Choroid plexus epithelial cell (primary cell): Measurements from ENCODE around the gene AKAP13.
A peak's percentile ranks its signal among the peaks of the same experiment; 100 is the strongest.

Source experiments
- DNase-seq: peaks from one replicate; pipeline ENCODE4 v3.0.0-alpha.2; 2010; ENCODE audit warnings: low read depth
- H3K4me3 ChIP-seq: 2 replicates; pipeline ENCODE4 v1.5.1; 2011; ENCODE audit warnings: low read depth, mild to moderate bottlenecking, control low read depth, low read length, moderate library complexity
- TF ChIP-seq, protein P1 (sequence below): conservative IDR thresholded peaks from 2 replicates; pipeline ENCODE4 v1.5.1; 2011; ENCODE audit warnings: low read depth, mild to moderate bottlenecking, control low read depth, inconsistent platforms, low read length, moderate library complexity

AKAP13 gene

DNA sequence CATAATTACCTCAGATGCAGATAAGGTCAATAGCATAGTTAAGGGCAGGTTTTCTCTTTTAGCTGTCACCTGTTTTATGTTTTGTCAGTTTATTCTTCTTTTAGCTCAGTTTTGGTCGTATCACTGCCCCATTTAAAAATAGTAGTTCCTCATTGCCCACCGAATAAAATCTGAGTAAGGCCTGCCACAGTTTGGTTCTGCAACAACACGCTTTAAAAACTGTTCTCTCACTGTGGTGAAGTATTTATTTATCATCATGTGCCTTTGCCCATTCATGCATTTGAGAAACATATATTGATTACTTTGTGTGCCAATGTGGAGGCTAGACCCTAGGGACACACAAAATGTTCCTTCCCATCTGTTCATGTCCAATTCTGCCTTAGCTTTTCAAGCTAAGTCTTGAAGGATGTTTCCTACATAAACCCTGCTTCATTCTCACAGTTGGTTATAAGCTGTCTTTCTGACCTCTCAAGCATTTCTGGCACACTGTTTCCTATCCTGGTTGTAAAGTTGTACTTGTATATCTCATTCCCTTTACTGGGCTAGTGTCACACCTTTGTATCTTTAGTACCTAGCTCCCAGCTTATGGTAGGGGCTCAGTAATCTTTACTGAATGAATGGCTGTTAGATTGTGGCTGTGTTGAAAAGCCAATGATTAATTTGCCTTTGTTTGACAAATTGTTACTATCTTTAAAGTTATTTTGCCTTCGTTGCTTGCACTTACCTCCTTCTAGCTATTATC is 23.9 kb downstream of the AKAP13 start:
- no peak overlapping the region for H3K4me3 ChIP-seq
- TF ChIP-seq, protein P1, sequence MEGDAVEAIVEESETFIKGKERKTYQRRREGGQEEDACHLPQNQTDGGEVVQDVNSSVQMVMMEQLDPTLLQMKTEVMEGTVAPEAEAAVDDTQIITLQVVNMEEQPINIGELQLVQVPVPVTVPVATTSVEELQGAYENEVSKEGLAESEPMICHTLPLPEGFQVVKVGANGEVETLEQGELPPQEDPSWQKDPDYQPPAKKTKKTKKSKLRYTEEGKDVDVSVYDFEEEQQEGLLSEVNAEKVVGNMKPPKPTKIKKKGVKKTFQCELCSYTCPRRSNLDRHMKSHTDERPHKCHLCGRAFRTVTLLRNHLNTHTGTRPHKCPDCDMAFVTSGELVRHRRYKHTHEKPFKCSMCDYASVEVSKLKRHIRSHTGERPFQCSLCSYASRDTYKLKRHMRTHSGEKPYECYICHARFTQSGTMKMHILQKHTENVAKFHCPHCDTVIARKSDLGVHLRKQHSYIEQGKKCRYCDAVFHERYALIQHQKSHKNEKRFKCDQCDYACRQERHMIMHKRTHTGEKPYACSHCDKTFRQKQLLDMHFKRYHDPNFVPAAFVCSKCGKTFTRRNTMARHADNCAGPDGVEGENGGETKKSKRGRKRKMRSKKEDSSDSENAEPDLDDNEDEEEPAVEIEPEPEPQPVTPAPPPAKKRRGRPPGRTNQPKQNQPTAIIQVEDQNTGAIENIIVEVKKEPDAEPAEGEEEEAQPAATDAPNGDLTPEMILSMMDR, result no peak
- no peak for DNase-seq

DNA sequence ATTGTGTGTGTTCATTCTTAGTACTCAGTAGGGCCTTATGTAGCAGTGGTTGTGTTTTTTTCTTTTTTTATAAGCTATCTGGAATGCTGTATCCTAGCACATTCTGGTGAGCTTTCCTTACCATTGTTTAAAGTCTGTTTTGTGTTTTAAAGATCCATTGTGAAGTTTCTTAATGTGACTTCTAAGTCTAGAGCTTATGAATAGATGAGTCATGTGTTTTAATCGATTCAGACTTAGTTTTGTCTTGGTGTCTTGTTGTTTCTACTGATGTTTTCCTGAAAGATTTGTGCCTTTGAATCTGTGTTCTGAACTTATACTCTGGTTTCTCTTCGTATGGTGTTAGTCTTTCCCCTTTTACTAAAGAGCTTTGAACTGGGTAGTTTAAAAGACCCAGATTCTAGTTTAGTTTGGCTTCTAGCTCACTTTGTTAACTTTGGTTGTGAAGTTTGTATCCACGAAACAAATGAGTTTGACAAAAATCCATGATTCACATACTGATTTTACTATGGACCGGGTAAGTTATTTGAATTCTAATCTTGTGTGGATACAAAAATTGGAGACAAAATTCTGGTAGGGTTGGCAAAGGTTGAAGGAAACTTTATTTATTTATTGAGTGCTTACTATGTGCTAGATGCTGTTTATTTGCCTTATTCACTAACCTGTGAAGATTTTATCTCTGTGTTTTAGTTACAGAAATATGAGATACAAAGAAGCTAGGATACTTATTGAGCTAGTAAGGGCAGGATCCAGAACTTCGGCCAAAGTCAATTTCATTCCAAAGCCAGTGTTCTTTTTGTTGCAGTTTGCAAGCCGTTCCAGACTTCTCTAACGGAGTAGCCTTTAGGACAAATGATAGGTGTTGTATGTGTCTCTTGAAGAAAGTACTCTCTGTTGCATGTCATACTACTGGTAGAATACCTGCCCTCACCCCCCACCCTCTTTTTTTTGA is 24.8 kb downstream of the AKAP13 start:
- no peak overlapping the region for H3K4me3 ChIP-seq
- TF ChIP-seq, protein P1, result no peak
- DNase-seq, result no peak

DNA sequence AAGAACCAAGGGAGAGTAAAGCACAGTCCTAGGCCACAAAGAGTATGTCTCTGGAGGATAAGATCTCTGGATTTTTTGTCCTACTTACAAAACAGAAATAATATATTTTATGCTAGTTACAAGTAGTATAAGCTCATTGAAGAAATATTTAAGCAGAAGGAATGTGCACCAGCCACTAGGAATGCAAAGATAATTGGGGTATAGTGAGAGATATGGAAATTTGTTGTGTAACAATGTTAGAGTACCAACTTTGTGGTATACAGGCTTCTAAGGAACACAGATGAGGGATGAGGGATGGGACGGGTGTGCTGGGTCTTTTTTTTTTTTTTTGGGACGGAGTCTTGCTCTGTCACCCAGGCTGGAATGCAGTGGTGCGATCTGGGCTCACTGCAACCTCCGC is 26.5 kb downstream of the AKAP13 start:
- peak; percentile 61 for DNase-seq
- TF ChIP-seq, protein P1, result no peak
- no peak overlapping the region for H3K4me3 ChIP-seq

DNA sequence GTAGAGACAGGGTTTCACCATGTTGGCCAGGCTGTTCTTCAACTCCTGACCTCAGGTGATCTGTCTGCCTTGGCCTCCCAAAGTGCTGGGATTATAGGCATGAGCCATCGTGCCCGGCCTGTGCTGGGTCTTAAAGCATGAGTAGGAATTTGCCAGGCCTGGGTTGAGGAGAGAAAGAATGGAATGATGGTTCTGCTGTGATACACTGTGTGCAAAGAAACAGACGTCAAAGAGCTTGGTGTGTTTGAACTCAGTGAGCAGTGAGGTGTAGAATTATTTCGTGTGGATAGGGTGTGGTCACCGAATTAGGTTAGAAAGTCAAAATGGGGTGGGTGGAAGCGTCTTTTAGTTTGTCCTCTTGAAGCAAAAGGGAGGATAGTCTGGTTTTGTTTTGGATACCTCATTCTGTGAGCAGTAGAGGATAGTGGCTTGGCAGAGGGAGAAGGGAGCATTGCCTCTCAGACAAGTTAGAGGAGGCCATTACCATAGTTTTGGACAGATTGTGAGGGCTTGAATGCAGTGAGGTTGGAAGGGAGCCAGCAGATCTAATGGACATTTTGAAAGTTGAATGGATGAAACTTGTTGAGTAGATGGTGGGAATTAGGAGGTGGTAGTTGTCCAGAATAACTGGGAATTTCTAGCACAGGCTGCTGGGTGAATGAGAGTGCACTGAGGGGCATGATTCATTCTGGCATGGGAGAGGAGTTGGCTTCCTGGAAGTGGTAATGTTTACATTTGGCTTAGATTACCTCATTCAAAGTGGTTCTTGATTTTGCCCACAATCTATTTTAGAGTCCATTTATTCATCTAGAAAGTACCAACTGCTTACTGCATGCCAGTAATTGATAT is 27.2 kb downstream of the AKAP13 start:
- no peak overlapping the region for H3K4me3 ChIP-seq
- DNase-seq, result peak; percentile 77
- TF ChIP-seq, protein P1, result no peak

DNA sequence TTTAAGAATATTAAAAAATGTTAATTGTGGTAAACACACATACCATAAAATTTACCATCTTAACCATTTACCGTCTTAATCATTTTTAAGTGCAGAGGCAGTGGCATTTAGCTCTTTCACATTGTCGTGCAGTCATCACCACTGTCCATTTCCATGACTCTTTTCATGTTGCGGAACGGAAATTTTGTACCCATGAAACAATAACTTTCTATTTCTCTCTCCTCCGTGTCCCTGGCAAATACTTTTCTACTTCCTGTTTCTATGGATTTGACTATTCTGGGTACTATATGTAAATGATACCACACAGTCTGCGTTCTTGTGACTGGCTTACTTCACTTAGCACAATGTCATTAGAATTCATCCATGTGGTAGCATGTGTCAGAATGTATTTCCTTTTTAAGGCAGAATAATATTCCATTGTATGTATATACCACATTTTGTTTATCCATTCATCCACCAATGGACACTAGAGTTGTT is 27.9 kb downstream of the AKAP13 start:
- DNase-seq, result no peak
- TF ChIP-seq, protein P1, result no peak
- H3K4me3 ChIP-seq, result no peak overlapping the region

DNA sequence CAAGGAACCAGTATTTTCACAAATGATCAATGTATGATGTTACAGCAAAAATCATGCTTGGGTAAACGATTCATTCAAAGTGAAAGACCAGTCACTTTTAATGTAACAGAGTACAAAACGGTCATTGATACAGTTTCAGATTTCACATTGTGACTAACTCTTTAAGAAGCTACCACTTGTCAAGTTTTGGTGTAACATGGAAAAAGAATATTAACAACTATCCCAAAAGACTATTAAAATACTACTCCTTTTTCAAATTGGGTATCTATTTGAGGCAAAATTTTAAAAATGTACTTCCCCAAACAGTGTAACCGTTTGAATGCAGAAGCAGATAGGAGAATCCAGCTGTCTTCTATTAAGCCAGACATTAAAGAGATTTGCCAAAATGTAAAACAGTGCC is 31.7 kb downstream of the AKAP13 start:
- no peak overlapping the region for H3K4me3 ChIP-seq
- peak; percentile 50 for DNase-seq
- TF ChIP-seq, protein P1, result no peak
